GM04503 (cell line): Measurements from ENCODE around the gene CELF3.

Experiments used
- DNase-seq: peaks from one replicate; pipeline ENCODE4 v3.0.0-alpha.2; 2012; ENCODE audit warnings: low read depth

Gene CELF3

DNA sequence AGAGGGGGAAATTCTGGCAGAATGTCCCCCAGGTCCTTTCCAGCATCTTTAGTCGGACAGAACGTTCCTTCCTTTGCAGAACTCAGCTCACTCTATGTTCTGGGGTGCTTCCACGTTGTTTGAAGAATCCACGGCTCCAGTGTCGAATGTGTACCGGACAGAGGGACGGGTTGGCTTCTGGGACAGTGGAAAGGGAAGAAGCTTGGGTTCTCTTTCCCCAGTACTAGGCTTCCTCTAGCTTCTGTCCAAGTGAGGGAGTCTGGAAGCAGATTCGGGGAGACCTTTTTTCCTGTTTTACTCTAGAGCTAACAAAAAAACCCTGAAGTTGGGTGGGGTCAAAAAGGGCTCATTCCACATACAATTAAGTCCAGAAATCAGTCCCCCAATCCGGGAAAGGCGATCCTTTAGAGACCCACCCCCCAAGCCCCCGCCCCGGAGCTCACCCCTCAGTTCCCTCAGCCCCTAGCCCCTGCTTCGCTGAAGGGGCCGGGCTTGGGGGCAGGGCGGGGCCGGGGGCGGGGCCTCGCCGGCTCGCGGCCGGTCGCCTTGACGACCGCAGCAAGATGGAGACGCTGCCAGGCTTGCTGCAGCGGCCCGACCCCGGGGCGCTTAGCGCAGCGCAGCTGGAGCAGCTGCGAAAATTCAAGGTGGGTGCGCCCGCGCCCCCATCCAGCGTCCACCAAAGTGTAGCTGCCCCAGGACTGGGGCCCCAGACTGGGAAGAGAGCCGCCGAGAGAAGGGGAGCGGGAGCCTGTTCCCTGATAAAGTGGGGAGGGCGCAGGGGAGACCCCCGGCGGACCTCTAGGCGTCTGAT is 4.6 kb upstream of the CELF3 start, which contains the start of gene RIIAD1:
TSS of gene RIIAD1 (plus strand) at position 549 of the 814 bp plus-strand sequence. CDS start at position 564, 15 bp downstream.
- no peak for DNase-seq

DNA sequence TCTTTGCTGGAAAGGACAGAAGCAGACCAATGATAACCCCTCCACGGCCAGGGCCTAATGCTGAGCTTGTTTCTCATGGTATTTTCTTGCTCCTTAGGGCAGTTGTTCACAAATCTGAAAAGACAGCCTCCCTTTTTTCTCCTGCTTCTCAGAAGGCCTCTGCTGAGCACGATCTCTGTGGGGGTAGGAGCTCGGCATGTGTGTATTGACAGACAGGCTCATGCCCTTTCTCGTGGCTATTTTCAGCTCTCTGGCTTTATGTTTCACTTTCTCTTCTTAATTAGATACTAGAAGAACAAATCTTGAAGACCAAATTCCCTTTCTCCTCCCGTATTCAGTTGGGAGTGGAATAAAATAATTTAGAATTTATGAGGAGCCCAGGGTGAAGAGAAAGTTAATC is 4.0 kb upstream of the CELF3 start:
- DNase-seq, result no peak

DNA sequence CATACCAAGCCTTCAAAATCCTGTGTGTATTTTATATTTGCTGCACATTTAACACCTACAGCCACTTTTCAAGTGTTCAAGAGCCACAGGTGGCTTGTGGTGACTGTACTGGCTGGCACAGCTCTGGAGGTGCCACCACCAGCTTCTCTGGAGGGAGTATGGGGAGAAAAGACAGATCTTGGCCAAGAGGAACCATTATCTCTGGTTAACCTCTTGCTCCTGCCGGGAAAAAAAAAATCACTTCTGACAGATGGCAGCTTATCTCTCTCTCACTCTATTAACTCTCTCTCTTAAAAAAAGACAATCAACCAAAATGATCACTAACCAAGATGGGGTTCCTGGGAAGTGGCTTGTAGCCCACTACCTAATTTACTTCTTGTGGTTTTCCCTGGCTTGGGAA is 3.5 kb upstream of the CELF3 start:
- no peak for DNase-seq

DNA sequence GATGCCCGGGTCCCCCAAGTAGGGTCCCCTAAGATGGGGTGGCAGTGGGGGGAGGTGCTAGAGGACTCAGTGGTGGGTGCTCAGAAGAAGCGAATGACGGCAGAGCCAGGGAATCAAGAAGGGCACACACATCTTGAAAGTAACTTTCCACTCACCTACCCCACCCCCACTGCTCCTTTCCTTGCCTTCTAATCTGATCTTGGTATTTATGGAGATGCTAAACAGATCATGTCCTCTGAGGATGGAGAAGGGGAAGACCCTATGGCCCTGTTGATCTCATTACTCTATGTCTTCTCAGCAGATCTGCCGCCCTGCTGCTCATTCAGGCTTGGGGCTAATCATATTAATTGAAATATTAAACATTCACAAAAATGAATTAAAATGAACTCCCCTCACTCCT is 2.1 kb upstream of the CELF3 start:
- no peak for DNase-seq

DNA sequence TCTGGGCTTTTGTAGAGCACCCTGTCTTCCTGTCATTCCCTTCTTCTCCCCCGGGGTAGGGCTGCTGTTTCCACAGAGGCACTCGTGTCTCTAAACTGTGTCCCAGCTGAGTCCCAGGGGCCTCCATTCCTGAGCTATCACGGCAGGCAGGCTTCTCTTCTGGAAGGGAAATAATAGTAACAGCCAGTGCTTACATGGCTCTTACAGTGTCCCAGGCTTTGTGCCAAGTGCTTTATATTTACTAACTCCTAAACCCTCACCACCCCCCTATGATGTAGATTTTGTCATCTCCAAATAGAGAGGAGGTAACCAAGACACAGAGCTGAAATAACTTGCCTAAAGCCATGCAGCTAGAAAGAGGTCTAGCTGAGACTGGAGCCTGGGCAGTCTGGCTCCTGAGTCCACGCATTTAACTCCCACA is 1.4 kb upstream of the CELF3 start:
- DNase-seq, result no peak

DNA sequence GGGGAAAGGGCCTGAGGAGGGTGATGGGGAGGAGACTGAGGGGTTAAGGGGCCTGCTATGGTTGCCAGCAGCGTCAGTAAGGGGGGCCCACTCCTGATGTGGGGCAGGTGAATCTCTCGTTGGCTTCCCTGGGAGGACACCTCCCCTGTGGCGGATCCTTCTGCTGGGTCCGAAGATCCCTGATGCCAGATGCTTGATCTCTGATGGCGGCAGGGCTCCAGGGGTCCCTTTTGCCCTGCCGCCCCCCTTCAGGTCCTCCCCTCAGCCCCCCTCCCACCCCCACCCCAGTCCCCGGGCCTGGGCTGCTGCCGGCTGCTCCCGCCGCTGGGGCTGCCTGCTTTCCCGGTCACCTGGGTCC is 219 bp downstream of the CELF3 start:
- DNase-seq, result no peak

DNA sequence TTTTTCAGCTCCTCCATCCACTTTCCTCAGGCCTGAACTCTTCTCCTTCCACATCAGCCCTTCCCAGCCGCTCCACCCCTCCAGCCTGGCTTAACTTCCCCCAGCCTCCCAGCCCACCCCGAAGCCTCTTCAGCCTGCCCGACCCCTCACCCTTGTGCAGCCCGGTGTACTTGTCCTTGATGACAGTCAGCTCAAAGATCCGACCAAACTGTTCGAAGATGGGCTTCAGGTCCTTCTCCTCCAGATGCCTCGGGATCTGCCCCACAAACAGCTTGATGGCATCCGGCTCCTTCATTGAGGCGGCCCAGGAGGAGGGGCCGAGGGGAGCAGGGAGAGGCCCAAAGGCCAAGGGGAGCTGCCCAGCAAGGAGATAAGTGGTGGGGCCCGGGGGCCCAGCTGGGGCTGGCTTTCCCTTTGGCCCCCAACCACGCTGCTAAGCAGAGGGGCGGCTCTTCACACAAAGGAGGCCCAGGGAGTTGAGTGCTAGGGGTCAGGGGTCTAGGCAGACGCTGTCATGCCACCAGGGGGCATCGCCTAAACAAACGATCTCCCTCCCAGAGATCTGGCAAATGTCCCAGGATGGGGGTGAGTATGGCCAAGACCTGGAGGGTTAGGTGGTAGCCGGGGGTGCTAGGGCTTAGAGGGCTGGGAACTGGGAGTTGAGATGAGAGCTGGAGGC is 738 bp downstream of the CELF3 start:
- no peak for DNase-seq

DNA sequence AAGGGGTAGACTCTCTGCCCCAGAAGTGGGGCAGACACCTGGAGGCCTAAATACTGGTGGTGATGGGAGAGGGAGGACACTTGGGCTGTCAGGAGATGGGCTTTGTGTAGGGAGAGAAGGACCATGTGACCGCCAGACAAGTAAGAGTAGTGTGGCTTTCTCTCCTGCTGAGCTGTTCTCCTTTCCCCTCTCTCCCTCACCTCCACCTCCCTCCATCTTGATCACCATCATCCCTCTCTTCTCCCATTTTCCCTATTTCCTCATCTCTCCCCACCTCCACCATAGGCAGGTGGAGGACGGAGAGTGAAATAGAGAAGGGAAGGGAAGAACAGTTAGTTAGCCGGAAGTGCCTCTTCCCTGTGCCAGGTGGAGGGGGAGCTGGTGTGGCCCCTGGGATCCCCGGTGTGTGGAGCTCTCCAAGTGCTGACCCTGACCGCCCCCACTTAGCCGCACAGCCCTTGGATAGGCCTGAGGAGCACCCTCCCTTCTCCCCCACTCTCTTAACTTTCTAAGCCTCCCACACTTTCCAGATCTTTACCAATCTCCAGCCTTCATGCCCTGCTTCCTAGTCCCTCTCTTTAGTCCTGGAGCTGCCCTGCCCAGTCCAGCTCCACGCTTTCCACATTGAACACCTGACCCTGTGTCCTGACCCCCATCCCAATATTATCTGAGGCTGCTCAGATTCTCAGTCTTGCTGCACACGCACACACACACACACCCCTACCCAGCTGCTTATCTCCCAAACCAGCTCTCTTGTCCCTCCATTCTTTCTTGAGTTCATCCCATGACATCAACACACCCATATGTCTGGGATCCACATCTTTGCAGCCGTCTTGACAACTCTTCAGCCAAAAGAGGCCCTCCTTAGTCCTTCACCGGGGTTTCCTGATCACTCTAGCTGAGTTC is 1.5 kb downstream of the CELF3 start:
- DNase-seq, result no peak

DNA sequence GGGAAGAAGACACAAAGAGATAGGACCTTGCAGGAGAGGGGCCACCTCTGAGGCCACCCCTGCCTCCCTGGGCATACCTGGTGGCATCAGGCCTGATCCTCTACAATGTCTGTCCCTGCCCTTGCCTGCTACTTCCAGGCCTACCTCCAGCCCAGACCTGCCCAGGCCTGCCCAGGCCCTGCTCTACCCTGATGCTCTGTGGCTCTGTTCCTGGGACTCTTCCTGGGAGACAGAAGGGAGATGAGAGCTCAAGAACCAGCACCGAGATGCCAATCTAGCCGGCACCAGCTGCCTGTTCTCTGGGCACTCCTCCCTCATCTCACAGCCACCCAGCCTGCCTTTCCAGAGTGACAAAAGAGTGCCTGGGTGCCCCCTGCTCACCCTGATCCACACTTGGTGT is 2.7 kb downstream of the CELF3 start:
- DNase-seq, result no peak

DNA sequence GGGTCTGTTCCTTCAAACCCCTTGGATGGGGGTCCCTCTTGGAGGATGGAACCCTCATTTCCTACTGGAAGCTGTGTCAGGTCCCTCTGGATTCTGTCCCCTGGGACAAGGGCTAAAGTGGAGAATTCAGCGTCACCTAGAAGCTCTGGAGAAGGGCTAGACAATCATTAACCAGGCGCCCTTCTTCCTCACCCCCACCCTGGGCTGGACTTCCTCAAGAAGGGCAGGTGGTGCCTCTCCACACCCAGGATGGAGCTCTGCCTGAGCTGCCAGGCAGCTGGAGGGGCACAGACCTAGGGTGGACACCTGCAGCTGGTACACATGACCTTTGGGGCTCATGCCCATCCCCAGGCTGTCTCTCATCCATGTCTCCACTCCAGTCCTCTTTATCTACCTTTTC is 3.6 kb downstream of the CELF3 start:
- no peak for DNase-seq

DNA sequence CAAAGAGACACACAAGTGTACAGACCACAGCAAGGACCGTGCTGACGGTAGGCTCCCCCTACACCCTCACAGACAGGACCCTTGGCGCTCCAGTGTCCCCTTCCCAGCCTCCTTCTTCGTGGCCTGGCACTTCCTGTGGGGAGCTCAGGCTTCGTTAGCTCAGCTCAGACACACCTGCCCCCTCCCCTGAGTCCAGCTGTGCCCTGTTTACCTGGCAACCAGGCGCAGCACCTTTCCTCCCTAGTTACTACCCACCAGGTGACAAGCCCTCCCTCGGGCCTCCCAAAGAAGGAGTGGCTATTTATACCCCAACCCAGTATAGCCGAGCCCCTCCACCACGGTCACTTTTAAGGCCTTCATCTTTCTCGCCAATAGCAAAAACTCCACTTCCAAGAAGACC is 4.7 kb downstream of the CELF3 start:
- no peak for DNase-seq

DNA sequence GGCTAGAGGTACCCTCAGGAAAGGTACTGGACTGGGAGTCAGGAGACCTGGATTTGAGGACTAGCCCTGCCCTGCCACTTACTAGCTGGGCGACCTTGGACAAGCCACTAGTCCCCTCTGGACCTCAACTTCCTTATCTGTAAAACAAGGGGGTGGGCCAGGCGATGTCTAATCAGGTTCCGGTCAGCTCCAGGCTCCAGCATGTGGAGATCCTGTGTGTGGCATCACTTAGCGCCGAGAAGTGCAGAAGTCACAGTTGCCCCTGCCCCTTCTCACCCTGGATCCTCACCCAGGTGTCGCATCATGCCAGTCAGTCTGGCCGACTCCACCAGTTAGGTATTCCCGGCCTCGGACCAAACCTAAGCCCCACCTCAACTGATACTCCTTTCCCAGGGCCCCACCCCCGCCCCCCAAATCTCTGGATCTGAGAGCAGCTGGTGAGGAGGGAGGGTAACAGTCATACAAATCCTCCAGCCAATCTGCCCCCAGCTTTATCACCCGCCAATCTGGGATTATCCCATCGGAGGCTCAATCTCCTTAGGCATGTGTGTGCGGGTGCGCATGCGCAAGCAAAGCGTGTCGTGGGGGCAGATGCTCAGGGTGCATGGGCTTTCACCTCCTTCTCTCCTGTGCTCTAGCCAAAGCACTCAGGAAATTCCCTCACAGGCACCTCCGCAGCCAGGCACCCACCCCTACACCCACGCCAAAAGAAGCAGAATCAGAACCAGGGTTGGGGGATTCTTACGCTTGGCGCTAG is 5.4 kb downstream of the CELF3 start:
- DNase-seq, result no peak

DNA sequence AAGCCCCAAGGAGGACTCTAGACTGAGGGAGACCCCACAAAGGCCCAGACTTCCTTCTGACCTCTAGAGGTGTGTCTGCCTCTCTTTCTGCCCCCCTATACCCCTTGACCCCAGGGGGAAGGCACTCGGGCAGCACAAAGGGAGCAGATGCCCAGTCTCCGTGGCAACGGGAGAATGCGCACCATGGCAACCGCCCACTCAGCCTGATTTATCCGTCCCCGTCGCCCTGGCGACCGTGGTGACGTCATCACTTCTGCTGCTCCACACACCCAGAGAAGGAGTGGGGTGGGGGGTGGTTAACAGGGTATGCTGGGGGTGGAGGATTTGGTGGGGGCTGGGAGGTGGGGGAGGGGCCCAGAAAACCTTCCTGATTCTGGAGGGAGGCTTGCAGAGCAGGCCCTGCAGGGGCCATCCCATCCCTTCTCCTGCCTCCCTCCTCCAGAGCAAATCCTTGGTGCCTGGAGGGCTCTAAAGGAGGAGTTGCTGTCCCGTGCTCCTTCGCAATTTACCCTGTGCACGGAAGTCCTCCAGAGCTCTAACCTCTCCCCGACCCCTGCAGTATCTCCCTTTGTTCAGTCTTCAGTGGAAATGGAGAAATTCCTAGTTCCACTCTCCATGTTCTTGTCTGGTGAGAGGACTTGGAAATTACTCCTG is 6.3 kb downstream of the CELF3 start:
- DNase-seq, result no peak

DNA sequence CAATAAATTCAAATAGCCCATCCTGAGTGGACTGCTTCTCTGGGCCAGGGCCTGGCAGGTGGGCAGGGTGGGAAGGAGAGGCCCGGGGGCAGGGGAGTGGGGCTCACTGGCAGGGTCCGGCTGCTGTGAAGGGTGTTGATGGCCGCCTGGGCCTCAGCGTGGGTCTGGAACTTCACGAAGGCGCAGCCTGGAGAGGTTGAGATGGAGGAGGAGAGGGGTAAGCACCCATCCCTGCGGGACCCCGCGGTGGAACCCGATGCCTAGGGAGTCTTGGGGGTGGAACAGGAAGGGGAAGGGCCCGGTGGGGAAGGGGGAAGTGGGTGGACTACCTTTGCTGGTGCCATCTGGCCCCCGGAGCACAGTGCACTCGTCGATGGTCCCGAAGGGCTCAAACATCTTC is 7.7 kb downstream of the CELF3 start:
- no peak for DNase-seq

DNA sequence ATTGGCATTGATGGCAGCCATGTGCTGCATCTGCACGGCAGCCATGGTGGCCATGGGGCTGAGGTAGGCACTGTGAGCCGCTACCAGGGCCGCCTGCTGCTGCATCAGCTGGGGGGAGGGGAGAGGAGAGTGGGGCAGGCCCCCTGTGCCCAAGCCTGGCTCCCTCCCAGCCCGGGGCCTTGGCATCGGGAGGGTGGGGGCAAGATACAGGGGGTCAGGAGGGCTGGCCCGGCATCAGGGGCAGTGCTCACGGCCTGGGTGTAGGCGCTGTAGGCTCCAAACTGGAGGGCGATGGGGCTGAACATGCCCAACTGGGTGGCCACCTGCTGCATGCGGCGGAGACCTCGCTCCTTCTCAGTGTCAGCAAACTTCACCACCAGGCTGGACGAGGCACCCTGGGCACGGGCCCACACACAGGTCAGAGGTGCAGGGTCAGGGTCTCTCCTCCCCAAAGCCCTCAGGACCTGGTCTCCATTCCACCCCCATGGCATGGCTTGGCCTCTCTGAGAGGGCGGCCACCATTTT is 9.0 kb downstream of the CELF3 start:
- no peak for DNase-seq

DNA sequence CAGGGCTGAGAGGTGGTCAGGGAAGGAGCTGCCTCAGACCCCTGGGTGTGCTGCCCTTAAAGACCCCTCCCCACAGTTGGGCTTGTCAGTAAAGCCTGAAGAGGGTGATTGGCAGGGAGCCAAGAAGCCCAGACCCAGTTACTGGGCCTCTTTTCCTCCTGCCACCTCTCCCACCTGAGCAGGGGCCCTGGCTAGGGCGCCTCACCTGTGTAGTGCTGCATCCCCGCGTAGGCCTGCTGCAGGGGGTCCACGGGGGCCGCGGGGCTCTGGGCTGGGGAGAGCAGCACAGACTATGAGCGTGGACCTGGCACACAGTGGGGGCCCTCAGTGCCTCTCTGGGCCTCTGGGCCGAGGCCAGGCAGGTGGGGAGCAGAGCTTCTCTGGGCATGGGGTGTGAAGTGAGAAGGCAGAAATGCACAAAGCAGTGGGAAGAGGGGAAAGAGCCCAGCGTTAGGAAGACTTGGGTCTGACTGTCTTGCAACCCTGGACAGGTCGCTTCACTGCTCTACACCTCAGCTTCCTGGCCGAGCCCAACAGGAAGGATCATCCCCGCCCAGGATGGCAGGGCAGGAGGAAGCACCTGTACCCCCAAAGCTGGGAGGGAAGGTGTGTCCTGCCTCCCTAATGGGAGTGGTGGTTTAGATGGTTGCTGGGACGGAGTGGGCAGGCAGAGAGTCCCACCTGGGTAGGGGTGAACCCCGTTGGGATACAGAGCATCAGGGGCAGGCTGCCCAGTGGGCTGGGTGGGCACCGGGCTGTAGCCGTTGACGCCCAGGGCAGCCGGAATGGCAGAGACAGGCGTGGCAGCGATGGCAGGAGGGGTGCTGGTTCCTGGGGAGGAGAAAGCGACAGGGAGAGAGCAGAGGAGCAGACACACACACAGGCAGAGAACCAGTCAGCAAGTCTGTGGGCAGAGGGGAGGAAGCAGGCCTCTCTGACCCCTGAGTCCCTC is 9.9 kb downstream of the CELF3 start:
- no peak for DNase-seq

DNA sequence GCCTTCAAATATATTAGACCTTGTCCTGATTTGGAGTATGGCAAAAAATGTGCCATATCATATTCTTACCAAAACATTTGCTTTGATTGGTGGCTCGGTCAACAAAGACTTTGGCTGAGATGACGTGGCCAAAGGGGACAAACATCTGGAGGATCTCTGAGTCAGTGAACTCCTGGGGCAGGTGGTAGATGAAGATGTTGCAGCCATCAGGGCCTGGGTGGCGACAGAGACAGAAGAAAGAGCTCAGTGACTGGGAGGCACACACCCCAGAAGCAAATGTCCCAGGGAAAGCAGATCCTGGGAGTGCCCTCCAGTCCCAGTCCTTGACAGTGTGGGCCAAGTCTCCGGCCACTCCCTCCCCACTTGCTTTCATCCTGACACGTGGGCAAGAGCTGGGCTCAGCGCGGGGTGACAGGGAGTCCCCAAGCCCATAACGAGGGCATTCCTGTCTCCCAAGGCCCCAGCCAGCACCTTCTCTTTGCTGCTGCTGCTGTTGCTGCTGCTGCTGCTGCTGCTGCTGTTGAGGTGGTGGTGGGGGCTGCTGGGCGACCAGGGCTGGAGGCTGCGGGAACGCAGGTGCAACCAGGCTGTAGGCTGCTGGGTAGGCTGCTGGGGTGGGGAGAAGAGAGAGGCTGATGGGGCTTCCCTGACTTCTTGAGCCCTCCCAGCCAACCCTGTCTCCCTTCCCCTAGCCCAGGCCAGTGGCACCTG is 10.7 kb downstream of the CELF3 start:
- DNase-seq, result no peak

DNA sequence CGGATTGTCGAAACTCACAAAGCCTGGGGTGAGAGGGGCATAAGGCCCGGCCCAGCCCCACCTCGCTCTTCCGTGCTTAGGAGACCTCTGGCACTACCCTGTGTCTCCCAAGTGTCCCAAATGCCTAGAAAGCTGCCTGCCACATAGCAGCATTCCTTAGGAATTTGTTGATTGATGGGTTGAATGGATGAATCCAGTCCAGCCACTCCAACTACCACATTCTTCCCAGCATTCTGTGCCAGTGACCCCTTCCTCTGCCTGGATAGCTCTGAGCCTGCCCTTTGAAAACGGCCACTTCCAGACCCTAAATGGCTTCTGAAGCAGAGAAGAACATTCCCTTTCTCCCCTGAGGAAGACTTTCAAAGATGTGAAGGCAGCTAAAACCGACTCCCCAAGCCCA is 11.5 kb downstream of the CELF3 start:
- DNase-seq, result no peak

DNA sequence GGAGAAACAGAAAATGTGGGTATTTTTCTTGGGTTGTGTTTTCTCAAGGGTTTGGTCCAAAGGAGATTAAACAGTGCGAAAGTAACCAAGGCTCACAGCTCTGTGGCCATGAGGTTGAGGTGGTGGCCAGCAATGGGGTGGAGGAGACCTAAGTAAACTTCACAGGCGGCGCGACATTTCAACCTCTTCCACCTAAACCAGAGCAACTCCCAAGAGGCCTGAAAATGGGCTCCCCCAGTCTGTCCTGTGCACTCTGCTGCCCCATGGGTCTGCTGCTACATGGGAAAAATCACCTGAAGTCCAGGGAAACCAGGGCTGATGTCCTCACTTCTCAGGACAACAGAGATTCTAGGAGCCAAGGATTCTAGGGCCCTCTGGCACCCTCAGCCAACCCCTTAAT is 12.4 kb downstream of the CELF3 start:
- DNase-seq, result no peak
